Activated naive CD4-positive, alpha-beta T cell treated with anti-CD3 and anti-CD28 coated beads, Interleukin-2, amount 50 U/mL, for 16 hours (primary cell): ENCODE results near the gene LAGE3.
"Not testable (repeated sequence)": the region's sequence is repeated elsewhere in the genome, so short reads cannot be mapped to it uniquely, and the experiment has no call there.

Experiments
- DNase-seq: peaks from one replicate; pipeline ENCODE4 v3.0.0-alpha.2; 2020

LAGE3 gene

GRCh38 chrX:154501423-154501822, 22.3 kb upstream of the LAGE3 start:
- not testable (repeated sequence) for DNase-seq

GRCh38 chrX:154496591-154497137, 17.6 kb upstream of the LAGE3 start:
- not testable (repeated sequence) for DNase-seq

GRCh38 chrX:154495472-154495922, 16.4 kb upstream of the LAGE3 start:
- DNase-seq = no peak

- no peak for DNase-seq
These were observed 15.6 kb upstream of the LAGE3 start for GRCh38 chrX:154494715-154495114.

GRCh38 chrX:154490414-154491083, 11.5 kb upstream of the LAGE3 start, which contains the start of gene SLC10A3:
TSS of gene SLC10A3 (minus strand) at chrX:154490629. CDS start at chrX:154488940, 1,689 bp downstream.
- peak; percentile 87 for DNase-seq

GRCh38 chrX:154490021-154490413, 10.9 kb upstream of the LAGE3 start:
- DNase-seq = peak; percentile 15

GRCh38 chrX:154489182-154489581, 10.1 kb upstream of the LAGE3 start:
- DNase-seq = no peak

GRCh38 chrX:154488336-154489075, 9.4 kb upstream of the LAGE3 start:
- DNase-seq = no peak

- DNase-seq = no peak
These were observed 8.6 kb upstream of the LAGE3 start for GRCh38 chrX:154487518-154488290.

- DNase-seq = peak; percentile 56
These were observed 7.5 kb upstream of the LAGE3 start, which contains the start of gene UBL4A for GRCh38 chrX:154486396-154487207. TSS of gene UBL4A (minus strand) at chrX:154486615. CDS start at chrX:154486584, 31 bp downstream.

GRCh38 chrX:154486052-154486395, 6.9 kb upstream of the LAGE3 start:
- DNase-seq = peak; percentile 25

- DNase-seq = no peak
These were observed 6.3 kb upstream of the LAGE3 start for GRCh38 chrX:154485150-154486051.

GRCh38 chrX:154484255-154485149, 5.4 kb upstream of the LAGE3 start:
- DNase-seq = no peak

GRCh38 chrX:154483325-154483724, 4.2 kb upstream of the LAGE3 start:
- DNase-seq = no peak

- no peak for DNase-seq
These were observed 3.7 kb upstream of the LAGE3 start for GRCh38 chrX:154482786-154483185.

- DNase-seq = no peak
These were observed 3.0 kb upstream of the LAGE3 start for GRCh38 chrX:154481911-154482601.

- DNase-seq = no peak
These were observed 2.1 kb upstream of the LAGE3 start for GRCh38 chrX:154481195-154481594.

- no peak for DNase-seq
These were observed 1.1 kb downstream of the LAGE3 start for GRCh38 chrX:154477891-154478477.

GRCh38 chrX:154476821-154477220, 2.3 kb downstream of the LAGE3 start:
- no peak for DNase-seq
